H9 (cell line): ENCODE measurements around the gene MS4A15. TPM values are rescaled to one million over a fixed set of nuclear protein-coding genes. Genes with fewer than 3 reads are reported as not detected.

ENCODE experiments used
- DNase-seq: peaks from one replicate; pipeline ENCODE4 v3.0.0-alpha.2; 2017
- H2AFZ ChIP-seq: one replicate; pipeline ENCODE4 v1.6.1; 2013; ENCODE audit warnings: mild to moderate bottlenecking, low read length, control low read depth, moderate library complexity
- H2AK5ac ChIP-seq: 2 replicates; pipeline ENCODE4 v1.6.1; 2013; ENCODE audit warnings: low read length, control low read depth, mixed read lengths; ENCODE audit not compliant: insufficient read length
- H2BK120ac ChIP-seq: one replicate; pipeline ENCODE4 v1.6.1; 2013; ENCODE audit warnings: low read depth, mild to moderate bottlenecking, low read length, control low read depth, inconsistent platforms; ENCODE audit not compliant: poor library complexity, severe bottlenecking
- H2BK12ac ChIP-seq: 2 replicates; pipeline ENCODE4 v1.6.1; 2013; ENCODE audit warnings: low read length, control low read depth, mixed read lengths, low read depth; ENCODE audit not compliant: insufficient read length
- H2BK15ac ChIP-seq: 2 replicates; pipeline ENCODE4 v1.6.1; 2013; ENCODE audit warnings: low read depth, low read length, control low read depth
- H2BK20ac ChIP-seq: one replicate; pipeline ENCODE4 v1.6.1; 2013; ENCODE audit warnings: low read depth, mild to moderate bottlenecking, low read length, control low read depth, inconsistent platforms; ENCODE audit not compliant: poor library complexity, severe bottlenecking
- H2BK5ac ChIP-seq: 2 replicates; pipeline ENCODE4 v1.6.1; 2013; ENCODE audit warnings: low read length, control low read depth, mixed read lengths; ENCODE audit not compliant: insufficient read length
- H3K14ac ChIP-seq: 2 replicates; pipeline ENCODE4 v1.6.1; 2013; ENCODE audit warnings: low read length, control low read depth; ENCODE audit not compliant: insufficient read depth
- H3K18ac ChIP-seq: 2 replicates; pipeline ENCODE4 v1.6.1; 2013; ENCODE audit warnings: low read depth, mild to moderate bottlenecking, mixed read lengths, low read length, control low read depth; ENCODE audit not compliant: insufficient read length
- H3K23ac ChIP-seq: 2 replicates; pipeline ENCODE4 v1.6.1; 2013; ENCODE audit warnings: low read length, control low read depth, mixed read lengths, low read depth; ENCODE audit not compliant: insufficient read length
- H3K23me2 ChIP-seq: 2 replicates; pipeline ENCODE4 v1.6.1; 2013; ENCODE audit warnings: low read depth, mild to moderate bottlenecking, mixed read lengths, low read length, control low read depth; ENCODE audit not compliant: insufficient read length, poor library complexity, severe bottlenecking
- H3K27ac ChIP-seq: 2 replicates; pipeline ENCODE4 v1.5.1; 2013; ENCODE audit warnings: low read length, control low read depth, mixed read lengths, low read depth; ENCODE audit not compliant: insufficient read length
- H3K27me3 ChIP-seq: 2 replicates; pipeline ENCODE4 v1.6.1; 2013; ENCODE audit warnings: low read length, control low read depth, inconsistent platforms; ENCODE audit not compliant: insufficient read depth
- H3K4ac ChIP-seq: 2 replicates; pipeline ENCODE4 v1.6.1; 2013; ENCODE audit warnings: low read depth, mild to moderate bottlenecking, control low read depth, inconsistent platforms, low read length, moderate library complexity
- H3K4me1 ChIP-seq: 2 replicates; pipeline ENCODE4 v1.6.1; 2013; ENCODE audit warnings: low read length, control low read depth, inconsistent platforms; ENCODE audit not compliant: insufficient read depth
- H3K4me2 ChIP-seq: 2 replicates; pipeline ENCODE4 v1.6.1; 2013; ENCODE audit warnings: low read length, control low read depth, mixed read lengths; ENCODE audit not compliant: insufficient read length, insufficient read depth
- H3K56ac ChIP-seq: 2 replicates; pipeline ENCODE4 v1.6.1; 2013; ENCODE audit warnings: low read depth, mild to moderate bottlenecking, mixed read lengths, low read length, control low read depth; ENCODE audit not compliant: insufficient read length
- H3K79me1 ChIP-seq: 2 replicates; pipeline ENCODE4 v1.6.1; 2013; ENCODE audit warnings: low read depth, mild to moderate bottlenecking, moderate library complexity, low read length, control low read depth, inconsistent platforms; ENCODE audit not compliant: insufficient read depth, poor library complexity, severe bottlenecking
- H3K79me2 ChIP-seq: 2 replicates; pipeline ENCODE4 v1.6.1; 2013; ENCODE audit warnings: low read length, control low read depth, inconsistent platforms; ENCODE audit not compliant: insufficient read depth
- H3K9ac ChIP-seq: 2 replicates; pipeline ENCODE4 v1.6.1; 2013; ENCODE audit warnings: low read length, control low read depth, mixed read lengths; ENCODE audit not compliant: insufficient read length; ENCODE audit errors: extremely low read depth
- H3K9me3 ChIP-seq: one replicate; pipeline ENCODE4 v1.6.1; 2013; ENCODE audit warnings: low read depth, low read length, inconsistent platforms; ENCODE audit not compliant: control insufficient read depth
- H3T11ph ChIP-seq: one replicate; pipeline ENCODE4 v1.6.1; 2013; ENCODE audit warnings: mild to moderate bottlenecking, low read length, control low read depth, inconsistent platforms
- H4K20me1 ChIP-seq: one replicate; pipeline ENCODE4 v1.6.1; 2013; ENCODE audit not compliant: control insufficient read depth, insufficient read length, insufficient read depth
- H4K5ac ChIP-seq: 2 replicates; pipeline ENCODE4 v1.6.1; 2013; ENCODE audit warnings: low read depth, mild to moderate bottlenecking, mixed read lengths, low read length, control low read depth; ENCODE audit not compliant: insufficient read length
- H4K8ac ChIP-seq: replicated peaks from 2 replicates; pipeline ENCODE4 v1.6.1; 2013; ENCODE audit warnings: low read length, control low read depth, mixed read lengths, low read depth; ENCODE audit not compliant: insufficient read length
- H4K91ac ChIP-seq: 2 replicates; pipeline ENCODE4 v1.6.1; 2013; ENCODE audit warnings: low read depth, mild to moderate bottlenecking, moderate library complexity, mixed read lengths, low read length, control low read depth; ENCODE audit not compliant: insufficient read length
- H3K27ac Mint-ChIP-seq, 3 experiments: 2 replicates in 2 of 3; 3 replicates in 1 of 3; pipeline ENCODE4 v1.8.0; 2020 to 2021; ENCODE audit warnings: mixed read lengths in 3 of 3, mild to moderate bottlenecking in 1 of 3, moderate library complexity in 1 of 3
- H3K27me3 Mint-ChIP-seq: 2 replicates; pipeline ENCODE4 v1.8.0; 2021; ENCODE audit warnings: low read depth, mild to moderate bottlenecking, moderate library complexity, mixed read lengths
- H3K36me3 Mint-ChIP-seq, 3 experiments: 2 replicates in 2 of 3; 3 replicates in 1 of 3; pipeline ENCODE4 v1.8.0; 2020 to 2021; ENCODE audit warnings: low read depth in 3 of 3, mixed read lengths in 3 of 3; ENCODE audit not compliant: insufficient read depth in 1 of 3
- H3K4me1 Mint-ChIP-seq, 2 experiments: 2 replicates each; pipeline ENCODE4 v1.8.0; 2020; ENCODE audit warnings: mixed read lengths in 2 of 2
- H3K4me3 Mint-ChIP-seq, 2 experiments: 2 replicates in 1 of 2; 3 replicates in 1 of 2; pipeline ENCODE4 v1.8.0; 2020 to 2021; ENCODE audit warnings: mild to moderate bottlenecking in 2 of 2, mixed read lengths in 2 of 2, moderate library complexity in 1 of 2
- H3K9me3 Mint-ChIP-seq, 2 experiments: 2 replicates in 1 of 2; 3 replicates in 1 of 2; pipeline ENCODE4 v1.8.0; 2020; ENCODE audit warnings: mild to moderate bottlenecking in 2 of 2, mixed read lengths in 2 of 2, moderate library complexity in 1 of 2
- CTCF ChIP-seq: fragments of 200-600 bp; sonication (generic); conservative IDR thresholded peaks from 3 replicates; pipeline ENCODE4 v1.8.0; 2021; ENCODE audit warnings: antibody characterized with exemption, mild to moderate bottlenecking
- WGBS: extraction: QIAGEN DNeasy Blood & Tissue Kit; methylation state at CpG from one replicate; pipeline ENCODE4 v1.1.7; 2013; ENCODE audit warnings: missing lambda C conversion rate, low lambda C conversion rate, mixed read lengths; ENCODE audit not compliant: insufficient read length; ENCODE audit errors: extremely low coverage; 5-methylcytosine and 5-hydroxymethylcytosine counted together
- total RNA-seq: library from RNA; stranded (reverse); gene quantifications from 2 replicates; pipeline ENCODE4 v1.2.1, GENCODE V29; 2021

Gene MS4A15
- total RNA-seq, 1 experiment from 2014 or later = 0.11 TPM

- Histone ChIP-seq H3K4ac (no peak overlapping the region), H4K8ac (no peak overlapping the region), H2BK5ac (no peak overlapping the region), H4K20me1 (no peaks in the 10 kb centered on the region), H3K9me3 (no peaks in the 10 kb centered on the region), H3K4me1 (no peaks in the 10 kb centered on the region), H4K91ac (no peak overlapping the region), H3K14ac (no peak overlapping the region), H2BK120ac (no peak overlapping the region), H3K9ac (no peak overlapping the region), H2AK5ac (no peak overlapping the region), H4K5ac (no peak overlapping the region), H3K27ac (no peak overlapping the region), H2BK15ac (no peak overlapping the region), H3K56ac (no peak overlapping the region), H3K23me2 (no peaks in the 10 kb centered on the region), H3K27me3 (no peaks in the 10 kb centered on the region), H2BK20ac (no peak overlapping the region), H3T11ph (no peak overlapping the region), H3K23ac (no peak overlapping the region), H3K18ac (no peak overlapping the region), H2AFZ (no peak overlapping the region), H3K4me2 (no peak overlapping the region), H3K79me1 (no peaks in the 10 kb centered on the region), H3K79me2 (no peaks in the 10 kb centered on the region), H2BK12ac (no peak overlapping the region)
- TF ChIP-seq CTCF = no peak
- H3K4me1 Mint-ChIP-seq = peaks cover 9 to 13% of the 10 kb centered on the region in 2 experiments
- H3K27me3 Mint-ChIP-seq = peaks cover 30% of the 10 kb centered on the region
- no peak overlapping the region; a peak in 1 of 7 replicates for H3K27ac Mint-ChIP-seq
- no peak for DNase-seq
- WGBS = no CpG with 5 or more reads among the region's 16 CpGs
- H3K4me3 Mint-ChIP-seq = no peak overlapping the region
- H3K36me3 Mint-ChIP-seq = peaks cover 0 to 5% (median 0%) of the 10 kb centered on the region in 3 experiments; a peak in 1 of 7 replicates
- H3K9me3 Mint-ChIP-seq = peaks cover 1% of the 10 kb centered on the region in 2 experiments; a peak in 3 of 5 replicates
Measured at GRCh38 chr11:60771879-60772525, 15.3 kb downstream of the MS4A15 start.
